WI38 (cell line): ENCODE data around the gene CENATAC.
"Not testable (repeated sequence)": the region's sequence is repeated elsewhere in the genome, so short reads cannot be mapped to it uniquely, and the experiment has no call there.

ENCODE experiments used
- H3K4me3 ChIP-seq: 2 replicates; pipeline ENCODE4 v1.5.1; 2011; ENCODE audit warnings: low read depth, mild to moderate bottlenecking, control low read depth, low read length
- CTCF ChIP-seq: IDR thresholded peaks from 2 replicates; pipeline ENCODE4 v1.5.1; 2012; ENCODE audit warnings: low read depth, mild to moderate bottlenecking, control low read depth, low read length

The CENATAC gene, protein sequence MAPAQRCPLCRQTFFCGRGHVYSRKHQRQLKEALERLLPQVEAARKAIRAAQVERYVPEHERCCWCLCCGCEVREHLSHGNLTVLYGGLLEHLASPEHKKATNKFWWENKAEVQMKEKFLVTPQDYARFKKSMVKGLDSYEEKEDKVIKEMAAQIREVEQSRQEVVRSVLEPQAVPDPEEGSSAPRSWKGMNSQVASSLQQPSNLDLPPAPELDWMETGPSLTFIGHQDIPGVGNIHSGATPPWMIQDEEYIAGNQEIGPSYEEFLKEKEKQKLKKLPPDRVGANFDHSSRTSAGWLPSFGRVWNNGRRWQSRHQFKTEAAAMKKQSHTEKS

DNA sequence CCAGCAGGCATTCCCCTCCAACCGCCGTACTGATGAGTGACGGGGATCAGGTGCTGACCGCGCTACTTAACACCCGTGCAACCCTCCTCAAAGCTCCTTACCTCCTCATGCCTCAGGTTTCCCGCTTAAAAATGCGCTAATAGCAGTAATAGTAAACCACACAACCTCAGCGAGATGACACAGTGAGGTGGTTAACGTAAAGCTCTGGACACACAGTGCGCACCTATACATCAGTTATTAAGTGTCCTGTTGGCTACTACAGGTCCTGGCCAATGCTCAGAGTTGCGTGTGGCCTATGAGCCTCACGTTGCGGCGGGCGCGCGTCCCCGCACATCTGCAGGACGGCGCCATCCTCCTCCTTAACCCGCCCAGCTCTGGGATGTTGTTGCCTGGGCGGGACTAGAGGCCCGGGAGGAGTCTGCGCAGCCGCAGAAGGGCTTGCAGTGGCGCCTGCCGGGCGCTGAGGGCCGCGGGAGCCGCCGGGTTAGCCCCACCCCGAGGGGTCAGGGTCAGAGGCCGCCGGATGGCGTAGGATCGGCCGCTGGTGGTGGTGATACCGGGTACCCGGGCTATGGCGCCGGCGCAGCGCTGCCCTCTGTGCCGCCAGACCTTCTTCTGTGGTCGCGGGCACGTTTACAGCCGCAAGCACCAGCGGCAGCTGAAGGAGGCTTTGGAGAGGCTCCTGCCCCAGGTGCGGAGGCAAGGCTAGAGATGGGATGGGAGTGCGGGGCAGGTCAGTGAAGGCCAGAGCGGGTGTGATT is at the start of gene CENATAC:
Gene CENATAC, plus strand, starts transcription at position 512 of the 761 bp plus-strand sequence. Its CDS starts 60 bp downstream, at position 572.
- H3K4me3 ChIP-seq: peak within 1 kb of the TSS; percentile 89
- no peak for TF ChIP-seq CTCF

- no peak for TF ChIP-seq CTCF
- no peak overlapping the region for H3K4me3 ChIP-seq
Observed at GRCh38 chr11:118953265-118953664, 44.7 kb upstream of the CENATAC start.

GRCh38 chr11:118953976-118954375 is 44.0 kb upstream of the CENATAC start:
- not testable (repeated sequence) for H3K4me3 ChIP-seq

GRCh38 chr11:118956094-118956846 is 41.7 kb upstream of the CENATAC start, which contains the start of gene UPK2:
UPK2 (plus strand) TSS chr11:118956298; CDS start chr11:118956351, 53 bp downstream.
- H3K4me3 ChIP-seq: no peak within 1 kb of the TSS
- peak; percentile 91 for TF ChIP-seq CTCF

DNA sequence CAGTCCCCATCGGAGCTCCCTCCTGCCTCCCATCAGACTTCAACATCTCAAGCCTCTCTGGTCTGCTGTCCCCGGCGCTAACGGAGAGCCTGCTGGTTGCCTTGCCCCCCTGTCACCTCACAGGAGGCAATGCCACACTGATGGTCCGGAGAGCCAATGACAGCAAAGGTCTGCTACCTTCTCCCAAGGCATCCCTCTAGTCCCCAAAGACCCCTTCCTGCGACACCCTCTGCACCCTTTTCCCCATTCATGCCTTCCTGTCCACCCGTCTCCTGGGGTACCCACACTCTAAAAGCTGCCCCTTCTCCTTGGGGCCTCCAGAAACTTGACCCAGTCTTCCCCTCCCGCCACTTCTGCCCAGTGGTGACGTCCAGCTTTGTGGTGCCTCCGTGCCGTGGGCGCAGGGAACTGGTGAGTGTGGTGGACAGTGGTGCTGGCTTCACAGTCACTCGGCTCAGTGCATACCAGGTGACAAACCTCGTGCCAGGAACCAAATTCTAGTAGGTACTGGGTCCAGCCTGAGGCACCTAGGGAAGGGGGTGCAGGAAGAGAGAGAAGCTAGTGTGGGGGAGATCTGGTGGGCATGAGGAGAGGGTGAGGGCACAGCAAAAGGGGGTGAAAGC is 41.0 kb upstream of the CENATAC start:
- no peak for TF ChIP-seq CTCF
- H3K4me3 ChIP-seq: no peak overlapping the region

DNA sequence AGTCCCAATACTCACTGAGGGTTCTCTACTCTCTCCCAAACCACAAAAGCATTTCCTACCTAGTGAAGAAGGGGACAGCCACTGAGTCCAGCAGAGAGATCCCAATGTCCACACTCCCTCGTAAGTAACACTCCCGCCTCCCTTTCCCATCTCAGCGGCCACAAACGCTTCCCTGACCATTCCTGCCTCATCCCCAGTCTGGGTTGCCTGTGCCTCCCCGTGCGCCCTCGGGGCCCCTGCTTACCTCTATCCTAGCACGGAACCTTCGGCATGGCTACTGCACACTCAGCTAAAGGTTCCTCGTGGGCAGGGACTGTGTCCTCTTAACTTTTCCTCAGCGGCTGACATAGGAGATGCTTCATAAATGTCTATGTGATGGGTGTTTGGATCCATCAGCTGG is 40.4 kb upstream of the CENATAC start:
- TF ChIP-seq CTCF: no peak
- no peak overlapping the region for H3K4me3 ChIP-seq

DNA sequence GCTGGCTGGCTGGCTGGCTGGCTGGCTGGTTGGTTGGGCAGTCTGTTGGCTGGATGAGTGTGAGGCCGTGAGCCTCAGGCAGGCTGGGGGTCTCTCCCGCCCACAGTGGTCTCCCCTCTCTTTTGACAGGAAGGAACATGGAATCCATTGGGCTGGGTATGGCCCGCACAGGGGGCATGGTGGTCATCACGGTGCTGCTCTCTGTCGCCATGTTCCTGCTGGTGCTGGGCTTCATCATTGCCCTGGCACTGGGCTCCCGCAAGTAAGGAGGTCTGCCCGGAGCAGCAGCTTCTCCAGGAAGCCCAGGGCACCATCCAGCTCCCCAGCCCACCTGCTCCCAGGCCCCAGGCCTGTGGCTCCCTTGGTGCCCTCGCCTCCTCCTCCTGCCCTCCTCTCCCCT is 40.0 kb upstream of the CENATAC start:
- no peak for TF ChIP-seq CTCF
- H3K4me3 ChIP-seq: no peak overlapping the region
